Gastrocnemius medialis (tissue), 4 donors: Measurements from ENCODE around the gene SYNJ2. TPM values are rescaled to one million over a fixed set of nuclear protein-coding genes. Genes with fewer than 3 reads are reported as not detected.

Experiments
- ATAC-seq, 2 donors: fragments of 150-250 bp; one replicate each; pipeline ENCODE4 v1.9.1; 2016
- DNase-seq, 2 donors: peaks; one replicate each; pipeline ENCODE4 v3.0.0-alpha.2; 2019
- H3K27ac ChIP-seq, 4 donors: fragments of 200-600 bp; sonication (generic); 1 replicate in 1 of 4; 2 replicates in 3 of 4; pipeline ENCODE4 v1.5.1; 2016 to 2018; ENCODE audit warnings: mild to moderate bottlenecking in 2 of 4, moderate library complexity in 1 of 4
- H3K27me3 ChIP-seq, 3 donors: fragments of 200-600 bp; sonication (generic) in 2 of 3; 1 replicate in 1 of 3; 2 replicates in 2 of 3; pipeline versions ENCODE4 v1.5.1 to v1.6.0; 2016 to 2019; ENCODE audit warnings: mild to moderate bottlenecking in 1 of 3, moderate library complexity in 1 of 3
- H3K36me3 ChIP-seq, 2 donors: fragments of 200-600 bp; sonication (generic) in 1 of 2; one replicate each; pipeline ENCODE4 v1.5.1; 2017 to 2018
- H3K4me1 ChIP-seq, 2 donors: fragments of 200-600 bp; sonication (generic) in 1 of 2; one replicate each; pipeline ENCODE4 v1.5.1; 2016 to 2017; ENCODE audit warnings: mild to moderate bottlenecking in 2 of 2
- H3K4me3 ChIP-seq, 4 donors: fragments of 200-600 bp; sonication (generic) in 3 of 4; 1 replicate in 1 of 4; 2 replicates in 3 of 4; pipeline ENCODE4 v1.5.1; 2016 to 2019; ENCODE audit warnings: mild to moderate bottlenecking in 2 of 4
- H3K9me3 ChIP-seq, 3 donors: fragments of 200-600 bp; sonication (generic) in 2 of 3; 1 replicate in 1 of 3; 2 replicates in 2 of 3; pipeline ENCODE4 v1.5.1; 2016 to 2019
- POLR2A ChIP-seq, 2 donors: fragments of 450-650 bp; IDR thresholded peaks; one replicate each; pipeline ENCODE4 v1.6.1; 2017; ENCODE audit warnings: antibody characterized with exemption in 2 of 2, mild to moderate bottlenecking in 2 of 2, moderate library complexity in 2 of 2
- in situ Hi-C, 4 donors: fragments of 200-750 bp; cut with MboI; loops; one replicate each; pipeline versions ENCODE4 v1.15.0 to v1.8.0; 2017; ENCODE audit warnings: low sequenced_read_pairs in 4 of 4
- intact Hi-C: fragments of 100-400 bp; cut with DNase I; formaldehyde crosslinking; loops from one replicate; pipeline ENCODE4 v1.15.1; 2023; ENCODE audit warnings: low total_unique reads
- total RNA-seq, 4 donors: library from RNA; depleted of rRNA; stranded (reverse); fragments of >200 nt; gene quantifications; one replicate each; pipeline versions ENCODE4 v1.1.0 to v1.2.3, GENCODE V29; 2016
- TF ChIP-seq, protein P1 (sequence below), 5 experiments: fragments of 450-650 bp in 3 of 5; fragments of 200-600 bp in 2 of 5; sonication (generic) in 2 of 5; IDR thresholded peaks in 4 of 5; conservative IDR thresholded peaks in 1 of 5; 1 replicate in 4 of 5; 2 replicates in 1 of 5; pipeline ENCODE4 v1.5.1; 2016 to 2019; ENCODE audit warnings: antibody characterized with exemption in 5 of 5, mild to moderate bottlenecking in 3 of 5, moderate library complexity in 3 of 5

Gene SYNJ2
- total RNA-seq, 4 donors from 2014 or later = 3.9 to 17.0 (median 7.0) TPM

DNA sequence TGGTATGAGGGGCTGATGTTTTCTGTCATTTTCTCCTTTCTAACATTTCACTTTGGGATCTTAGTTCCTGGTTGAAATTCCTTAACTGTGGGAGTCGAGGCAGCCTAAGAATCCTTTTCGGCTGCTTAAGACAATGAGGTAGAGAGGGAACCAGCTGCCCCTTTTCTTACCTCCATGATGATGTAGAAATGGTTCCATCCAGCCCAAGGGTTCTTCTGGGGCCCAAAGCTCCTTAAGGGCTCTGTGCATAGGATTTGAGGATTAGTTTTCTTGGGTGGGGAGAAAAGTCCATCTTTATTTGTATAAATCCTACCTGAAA, 33.5 kb downstream of the SYNJ2 start:
- Histone ChIP-seq H3K9me3 (no peaks in the 10 kb centered on the region), H3K27me3 (no peaks in the 10 kb centered on the region), H3K36me3 (no peaks in the 10 kb centered on the region), H3K4me3 (no peak overlapping the region), H3K4me1 (peaks cover under 1% of the 10 kb centered on the region in 2 donors), H3K27ac (no peak overlapping the region)
- in situ Hi-C loops (no loop called here), intact Hi-C loops (no loop called here)
- TF ChIP-seq POLR2A (IDR thresholded peaks at IDR 0.05) = no peak
- TF ChIP-seq, protein P1, sequence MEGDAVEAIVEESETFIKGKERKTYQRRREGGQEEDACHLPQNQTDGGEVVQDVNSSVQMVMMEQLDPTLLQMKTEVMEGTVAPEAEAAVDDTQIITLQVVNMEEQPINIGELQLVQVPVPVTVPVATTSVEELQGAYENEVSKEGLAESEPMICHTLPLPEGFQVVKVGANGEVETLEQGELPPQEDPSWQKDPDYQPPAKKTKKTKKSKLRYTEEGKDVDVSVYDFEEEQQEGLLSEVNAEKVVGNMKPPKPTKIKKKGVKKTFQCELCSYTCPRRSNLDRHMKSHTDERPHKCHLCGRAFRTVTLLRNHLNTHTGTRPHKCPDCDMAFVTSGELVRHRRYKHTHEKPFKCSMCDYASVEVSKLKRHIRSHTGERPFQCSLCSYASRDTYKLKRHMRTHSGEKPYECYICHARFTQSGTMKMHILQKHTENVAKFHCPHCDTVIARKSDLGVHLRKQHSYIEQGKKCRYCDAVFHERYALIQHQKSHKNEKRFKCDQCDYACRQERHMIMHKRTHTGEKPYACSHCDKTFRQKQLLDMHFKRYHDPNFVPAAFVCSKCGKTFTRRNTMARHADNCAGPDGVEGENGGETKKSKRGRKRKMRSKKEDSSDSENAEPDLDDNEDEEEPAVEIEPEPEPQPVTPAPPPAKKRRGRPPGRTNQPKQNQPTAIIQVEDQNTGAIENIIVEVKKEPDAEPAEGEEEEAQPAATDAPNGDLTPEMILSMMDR (IDR thresholded peaks at IDR 0.05 in 4 of 5, conservative IDR thresholded peaks at IDR 0.05 in 1 of 5) = no peak
- ATAC-seq = no peak
- no peak for DNase-seq

DNA sequence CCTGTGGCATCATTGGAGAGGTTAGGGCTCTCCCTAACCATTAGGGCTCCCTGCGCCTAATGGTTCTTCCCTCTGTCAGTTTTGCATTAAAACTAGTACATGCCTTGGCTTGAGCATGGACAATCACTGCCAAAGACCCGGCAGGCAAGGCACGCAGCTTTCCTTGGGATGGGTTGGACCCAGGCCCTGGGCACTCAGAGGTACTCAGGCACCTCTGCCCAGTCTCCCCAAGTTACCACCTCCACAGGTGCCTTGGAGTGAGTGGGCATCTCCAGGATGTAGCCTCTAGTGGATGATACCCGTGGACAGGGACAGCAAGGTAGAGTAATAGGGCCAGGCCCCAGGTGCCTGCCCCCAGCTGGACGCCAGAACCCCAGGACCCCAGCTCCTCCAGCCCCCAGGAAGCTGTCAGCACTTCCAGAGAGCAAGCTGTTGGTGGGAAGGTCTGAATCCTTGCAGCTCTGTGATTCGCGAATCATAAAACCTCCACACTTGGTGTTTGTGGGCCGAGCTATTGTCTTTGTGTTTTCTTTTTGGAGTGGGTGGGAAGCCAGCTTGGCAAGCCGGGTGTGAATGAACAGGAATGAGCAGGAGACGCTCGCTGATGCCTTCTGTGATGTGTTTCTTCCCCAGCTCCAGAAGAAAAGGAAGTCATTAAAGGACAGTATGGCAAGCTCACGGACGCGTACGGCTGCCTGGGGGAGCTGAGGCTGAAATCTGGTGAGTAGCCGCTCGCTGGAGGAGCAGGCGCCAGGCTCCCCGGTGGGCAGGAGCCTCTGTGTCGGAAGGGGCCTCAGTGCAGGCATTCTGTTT, 35.1 kb downstream of the SYNJ2 start:
- intact Hi-C loops = no loop called here
- Histone ChIP-seq H3K9me3 (no peaks in the 10 kb centered on the region), H3K27me3 (no peaks in the 10 kb centered on the region), H3K4me1 (no peaks in the 10 kb centered on the region), H3K36me3 (no peaks in the 10 kb centered on the region), H3K27ac (no peak overlapping the region), H3K4me3 (no peak overlapping the region)
- DNase-seq (no peak), ATAC-seq (no peak)
- TF ChIP-seq, protein P1 (IDR thresholded peaks at IDR 0.05 in 4 of 5, conservative IDR thresholded peaks at IDR 0.05 in 1 of 5) = no peak
- TF ChIP-seq POLR2A (IDR thresholded peaks at IDR 0.05) = no peak
- in situ Hi-C loops = no loop called here

DNA sequence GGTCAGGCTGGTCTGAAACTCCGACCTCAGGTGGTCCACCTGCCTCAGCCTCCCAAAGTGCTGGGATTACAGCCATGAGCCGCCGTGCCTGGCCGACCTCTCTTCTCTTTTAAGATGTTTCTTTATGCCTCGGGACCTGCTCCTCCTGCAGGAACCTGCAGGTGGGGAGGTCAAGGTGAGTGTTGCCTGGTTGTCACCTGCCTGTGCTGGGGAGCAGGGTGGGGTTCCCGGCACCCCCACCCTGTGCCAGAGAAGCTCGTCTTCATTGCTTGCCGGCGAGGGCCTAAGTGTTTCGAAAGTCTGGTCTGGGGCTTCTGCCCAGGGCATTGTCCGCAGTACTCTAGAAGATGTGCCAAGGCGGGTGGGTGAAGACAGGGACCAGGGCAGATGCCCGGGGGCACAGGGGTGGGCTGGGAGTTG, 36.0 kb downstream of the SYNJ2 start:
- Histone ChIP-seq H3K27ac (no peak overlapping the region), H3K27me3 (no peaks in the 10 kb centered on the region), H3K36me3 (no peaks in the 10 kb centered on the region), H3K9me3 (no peaks in the 10 kb centered on the region), H3K4me1 (no peaks in the 10 kb centered on the region), H3K4me3 (no peak overlapping the region)
- DNase-seq (no peak), ATAC-seq (no peak)
- in situ Hi-C loops = no loop called here
- intact Hi-C loops = no loop called here
- no peak for TF ChIP-seq POLR2A (IDR thresholded peaks at IDR 0.05)
- TF ChIP-seq, protein P1 (IDR thresholded peaks at IDR 0.05 in 4 of 5, conservative IDR thresholded peaks at IDR 0.05 in 1 of 5) = no peak

DNA sequence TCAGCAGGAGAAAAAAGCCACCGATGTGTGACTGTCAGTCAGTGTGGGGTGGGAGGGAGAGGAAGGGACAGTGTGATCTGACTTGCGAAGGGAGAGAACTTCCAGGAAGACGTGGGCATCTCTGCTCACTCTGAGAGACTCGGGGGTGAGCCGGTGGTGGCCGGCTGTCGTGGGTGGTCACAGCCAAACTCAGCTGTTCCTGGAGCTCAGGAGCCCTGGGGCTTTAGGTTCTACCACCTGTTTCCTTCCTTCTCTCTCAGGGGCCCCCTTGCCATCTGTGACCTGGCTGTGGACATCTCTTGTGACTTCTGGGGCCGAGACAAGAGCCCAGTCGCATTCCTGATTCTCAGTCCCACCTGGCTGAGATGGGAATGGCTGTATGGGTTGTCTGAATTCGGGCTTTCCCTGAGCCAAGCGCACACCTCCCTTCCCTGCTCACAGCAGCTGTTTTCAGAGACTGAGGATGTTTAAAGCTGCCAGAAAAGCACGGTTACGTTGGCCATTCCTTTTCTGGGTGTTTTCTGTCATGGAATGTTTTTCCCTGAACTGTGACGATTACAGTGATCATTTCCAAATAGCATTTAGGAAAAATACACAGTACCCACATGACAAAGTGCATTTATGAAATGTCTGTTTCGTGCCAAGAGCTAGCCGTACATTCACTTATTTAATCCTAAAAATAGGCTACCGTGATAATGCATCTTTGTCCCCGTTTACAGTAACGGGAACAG, 36.5 kb downstream of the SYNJ2 start:
- no peak for DNase-seq
- Histone ChIP-seq H3K27ac (no peak overlapping the region), H3K4me3 (no peak overlapping the region), H3K27me3 (no peaks in the 10 kb centered on the region), H3K4me1 (no peaks in the 10 kb centered on the region), H3K9me3 (no peaks in the 10 kb centered on the region), H3K36me3 (no peaks in the 10 kb centered on the region)
- in situ Hi-C loops (no loop called here), intact Hi-C loops (no loop called here)
- no peak for ATAC-seq
- no peak for TF ChIP-seq POLR2A (IDR thresholded peaks at IDR 0.05)
- TF ChIP-seq, protein P1 (IDR thresholded peaks at IDR 0.05 in 4 of 5, conservative IDR thresholded peaks at IDR 0.05 in 1 of 5) = no peak
